GM04504 (cell line): ENCODE data around the gene R3HDM2.

Experiments used
- DNase-seq: peaks from one replicate; pipeline ENCODE4 v3.0.0-alpha.2; 2012; ENCODE audit warnings: low read depth

R3HDM2 gene

GRCh38 chr12:57229046-57229633 lies 201.7 kb downstream of the R3HDM2 start:
- no peak for DNase-seq

DNA sequence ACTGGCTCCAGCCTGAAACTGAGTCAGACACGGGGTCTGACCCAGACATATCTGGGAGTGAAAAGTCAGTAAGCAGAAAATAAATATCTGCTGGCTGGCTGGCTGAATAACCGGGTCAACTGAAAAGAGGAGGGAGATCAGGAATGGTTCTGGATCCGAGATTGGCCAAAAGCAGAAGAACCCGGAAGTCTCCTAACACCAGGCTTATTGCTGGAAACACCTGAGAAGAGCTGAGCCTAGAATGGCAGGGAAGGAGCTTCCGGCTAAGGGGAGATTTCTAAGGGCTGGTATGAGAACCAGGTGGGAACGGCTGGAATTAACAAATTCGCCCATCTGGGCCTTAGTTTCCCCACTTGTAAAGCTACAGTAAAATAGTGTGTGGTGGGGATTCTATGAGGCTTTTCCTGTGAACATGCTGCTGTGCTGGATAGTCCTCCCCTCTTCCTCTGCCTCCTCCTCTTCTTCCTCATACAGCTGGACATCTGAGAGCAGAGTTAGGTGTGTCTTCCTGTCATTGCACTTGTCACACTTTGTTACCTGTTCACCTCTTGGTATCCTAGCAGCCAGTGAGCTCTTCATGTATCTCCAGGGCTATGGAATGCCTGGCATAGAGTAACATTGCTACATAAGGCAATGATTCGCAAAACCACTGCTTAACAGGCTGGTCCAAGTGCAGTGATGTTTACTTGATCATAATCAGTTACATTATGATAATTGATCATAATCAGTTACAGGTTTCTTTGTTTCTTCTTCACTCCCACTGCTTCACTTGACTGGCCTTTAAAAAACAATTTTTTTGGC lies 203.3 kb downstream of the R3HDM2 start:
- DNase-seq, result no peak

DNA sequence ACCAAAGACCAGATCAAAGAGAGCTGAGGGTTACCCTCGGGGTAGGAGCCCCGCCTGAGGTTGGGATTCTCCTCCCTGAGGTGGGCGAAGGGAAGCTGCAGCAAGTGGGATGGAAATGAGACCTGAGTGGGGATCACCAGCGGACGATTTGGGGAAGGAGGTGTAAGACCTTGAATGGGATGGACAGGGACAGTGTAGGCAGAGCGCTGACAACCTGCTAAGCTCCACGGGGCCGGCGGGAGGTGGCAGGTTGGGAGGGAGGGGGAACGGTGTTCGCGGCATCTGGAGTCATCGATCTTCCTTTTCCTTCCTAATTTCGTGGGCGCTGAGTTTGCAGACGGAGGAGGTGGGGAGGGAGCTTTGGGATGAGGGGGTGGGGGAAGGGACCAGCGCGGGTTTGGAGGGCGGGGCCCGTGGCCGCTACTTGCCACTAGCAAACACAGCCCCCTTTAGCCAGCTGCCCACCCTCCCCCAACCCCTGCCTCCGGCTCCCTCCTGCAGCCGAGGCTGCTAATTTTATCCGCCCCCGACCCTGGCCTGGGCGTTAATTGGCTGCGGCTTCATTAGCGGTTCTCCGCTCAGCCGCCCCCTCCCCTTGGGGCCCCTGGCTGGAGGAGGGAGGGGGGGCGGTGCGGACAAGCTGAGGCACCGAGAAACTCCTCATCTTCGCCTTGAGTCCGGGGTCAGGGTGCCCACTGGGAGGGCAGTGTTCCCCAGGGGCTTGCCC lies 204.1 kb downstream of the R3HDM2 start:
- no peak for DNase-seq

GRCh38 chr12:57225680-57226210 lies 205.1 kb downstream of the R3HDM2 start:
- DNase-seq, result no peak

GRCh38 chr12:57224973-57225679 lies 205.7 kb downstream of the R3HDM2 start:
- DNase-seq, result no peak

DNA sequence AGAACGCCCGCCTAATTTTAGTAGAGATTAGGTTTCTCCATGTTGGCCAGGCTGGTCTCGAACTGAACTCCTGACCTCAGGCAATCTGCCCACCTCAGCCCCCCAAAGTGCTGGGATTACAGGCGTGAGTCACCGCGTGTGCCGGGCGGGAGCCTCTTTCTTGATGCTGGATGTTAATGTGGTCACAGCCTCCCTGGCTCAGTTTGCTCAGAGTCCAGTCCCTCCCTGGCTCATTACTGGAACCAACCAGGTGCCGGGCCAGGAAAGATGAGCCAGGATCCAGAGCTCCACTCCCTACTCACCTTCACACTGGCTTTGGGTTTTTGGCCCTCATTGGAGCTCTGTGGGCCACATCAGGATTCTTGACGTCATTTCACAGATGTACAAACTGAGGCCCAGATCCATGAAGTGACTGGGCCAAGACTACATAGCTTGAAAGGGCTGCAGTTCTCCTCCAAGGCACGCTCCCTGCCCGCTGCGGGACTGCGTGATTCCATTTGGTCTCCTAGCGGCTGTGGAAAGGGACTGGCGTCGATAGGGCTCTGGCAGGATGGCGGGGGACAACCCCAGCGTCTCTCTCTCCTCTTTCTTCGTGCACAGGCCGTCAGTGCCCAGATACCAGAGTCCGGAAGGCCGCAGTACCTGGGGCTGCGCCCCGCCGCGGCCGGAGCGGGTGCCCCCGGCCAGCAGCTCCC lies 206.4 kb downstream of the R3HDM2 start:
- DNase-seq, result no peak

GRCh38 chr12:57223191-57224165 lies 207.4 kb downstream of the R3HDM2 start:
- no peak for DNase-seq

GRCh38 chr12:57222286-57223190 lies 208.3 kb downstream of the R3HDM2 start:
- no peak for DNase-seq

DNA sequence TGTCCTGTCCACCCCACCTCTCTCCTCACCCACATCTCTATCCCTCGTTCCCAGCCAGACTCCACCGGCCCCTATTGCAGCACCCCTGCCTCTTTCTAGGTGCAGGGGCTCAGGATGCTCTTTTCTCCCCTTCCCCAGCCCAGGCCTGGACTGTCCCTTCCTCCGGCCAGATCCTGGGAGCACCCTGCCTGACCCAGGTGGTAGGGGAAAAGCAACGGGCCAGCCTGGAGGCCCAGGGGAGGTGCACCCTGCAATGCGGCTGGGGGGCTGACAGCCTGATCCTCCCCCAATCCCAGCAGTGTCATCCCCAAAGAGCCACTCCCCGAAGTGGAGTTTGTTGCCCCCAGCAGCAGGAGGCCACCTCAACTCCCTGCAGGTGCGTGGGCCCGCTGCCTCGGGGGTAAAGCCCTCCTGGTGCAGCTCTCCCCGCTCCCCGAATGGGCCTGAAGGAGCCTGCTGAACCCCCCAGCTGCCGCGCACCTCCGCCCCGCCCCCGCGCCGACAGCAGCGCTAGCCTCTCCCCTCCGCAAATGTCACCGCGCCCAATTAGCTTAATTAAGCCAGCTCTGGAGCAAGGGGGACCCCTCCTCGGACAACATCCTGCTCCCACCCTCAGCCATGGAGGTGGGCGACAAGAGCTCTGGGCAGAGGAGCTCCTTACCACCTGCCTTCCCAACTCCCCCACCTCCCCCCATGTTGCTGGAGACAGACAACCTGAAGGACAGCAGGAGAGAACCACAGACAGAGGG lies 209.5 kb downstream of the R3HDM2 start:
- DNase-seq, result no peak

GRCh38 chr12:57220770-57221168 lies 210.1 kb downstream of the R3HDM2 start:
- DNase-seq, result no peak

GRCh38 chr12:57219993-57220754 lies 210.7 kb downstream of the R3HDM2 start:
- no peak for DNase-seq

DNA sequence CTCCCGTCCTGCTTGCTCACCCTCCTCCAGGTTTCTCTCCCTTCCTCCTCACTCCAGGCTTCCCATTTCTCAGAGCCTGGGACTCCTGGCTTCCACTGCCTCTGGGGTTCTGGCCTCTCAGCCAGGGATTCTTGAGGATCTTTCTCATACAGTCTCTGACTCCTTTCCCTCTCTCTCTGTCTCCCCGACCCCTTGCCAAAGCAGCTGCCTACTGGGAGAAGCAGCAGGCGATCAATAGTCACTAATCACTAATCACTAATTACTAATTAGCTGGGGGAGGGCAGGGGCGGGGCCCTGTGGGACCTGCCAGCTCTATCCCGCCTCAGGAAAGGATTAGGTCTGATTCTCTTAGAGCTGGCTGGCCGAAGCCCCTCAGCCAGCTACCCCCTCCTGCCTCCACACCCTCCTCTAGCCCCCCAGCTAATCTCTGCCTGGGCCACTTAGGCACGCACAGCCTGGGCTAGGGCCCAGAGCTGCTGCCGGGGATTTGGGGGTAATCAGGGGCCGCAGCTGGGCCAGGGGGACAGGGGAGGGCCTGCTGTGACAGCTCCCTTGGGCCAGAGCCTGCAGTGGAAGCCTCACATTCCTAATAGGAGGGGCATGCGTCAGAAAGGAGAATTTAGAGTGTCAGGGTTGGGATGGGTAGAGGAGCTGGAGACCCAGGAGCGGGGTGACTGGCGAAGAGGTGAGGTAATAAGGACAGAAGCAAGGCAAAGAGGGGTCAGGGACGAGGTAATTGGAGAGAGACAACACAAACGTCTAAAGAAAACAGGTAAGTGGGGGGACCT lies 211.4 kb downstream of the R3HDM2 start:
- DNase-seq, result no peak

GRCh38 chr12:57218030-57218853 lies 212.6 kb downstream of the R3HDM2 start:
- DNase-seq, result no peak

- DNase-seq, result no peak
Observed at GRCh38 chr12:57216921-57217879, 213.6 kb downstream of the R3HDM2 start.
